CD4-positive, alpha-beta T cell (primary cell): ENCODE measurements around the gene SFT2D3. TPM values are rescaled to one million over a fixed set of nuclear protein-coding genes. Genes with fewer than 3 reads are reported as not detected.

Experiments
- ATAC-seq: fragments of 200-7000 bp; cut with Tn5 transposase; one replicate; pipeline ENCODE4 v1.10.0; 2022; ENCODE audit warnings: mild to moderate bottlenecking; ENCODE audit not compliant: poor library complexity
- CTCF ChIA-PET: fragments of 350-600 bp; sonication (Branson Sonifier 250); formaldehyde crosslinking; loops from one replicate; lab custom pipeline; 2021; ENCODE audit warnings: antibody characterized with exemption, inconsistent platforms; lab: Charles Lee
- POLR2A ChIA-PET: fragments of 350-600 bp; sonication (Branson Sonifier 250); formaldehyde crosslinking; loops from one replicate; lab custom pipeline; 2021; ENCODE audit warnings: antibody characterized with exemption, inconsistent platforms; lab: Charles Lee
- DNase-seq, 14 experiments: peaks; one replicate each; pipeline ENCODE4 v3.0.0-alpha.2; 2013 to 2020; ENCODE audit warnings: mixed read lengths in 2 of 14
- H3K27ac ChIP-seq, 2 donors: one replicate each; pipeline versions ENCODE4 v1.5.1 to v1.7.0; 2013; ENCODE audit warnings: low read length in 2 of 2, low read depth in 1 of 2, mild to moderate bottlenecking in 1 of 2
- H3K27me3 ChIP-seq, 2 experiments: 1 replicate in 1 of 2; 2 replicates in 1 of 2; pipeline versions ENCODE4 v1.6.1 to v1.7.0; 2013; ENCODE audit warnings: low read length in 2 of 2, control low read depth in 1 of 2, mild to moderate bottlenecking in 1 of 2, moderate library complexity in 1 of 2; ENCODE audit not compliant: insufficient read depth in 2 of 2, control insufficient read depth in 1 of 2
- H3K36me3 ChIP-seq: one replicate; pipeline ENCODE4 v1.6.1; 2013; ENCODE audit warnings: low read length, control low read depth; ENCODE audit not compliant: insufficient read depth
- H3K4me1 ChIP-seq: one replicate; pipeline ENCODE4 v1.6.1; 2013; ENCODE audit warnings: low read length, control low read depth; ENCODE audit not compliant: insufficient read depth
- H3K4me3 ChIP-seq: one replicate; pipeline ENCODE4 v1.5.1; 2013; ENCODE audit warnings: mild to moderate bottlenecking, low read length, moderate library complexity
- H3K9me3 ChIP-seq, 2 experiments: 1 replicate in 1 of 2; 2 replicates in 1 of 2; pipeline versions ENCODE4 v1.6.1 to v1.7.0; 2013; ENCODE audit warnings: low read length in 2 of 2, mild to moderate bottlenecking in 2 of 2, control low read depth in 1 of 2, moderate library complexity in 1 of 2; ENCODE audit not compliant: control insufficient read depth in 1 of 2, insufficient read depth in 1 of 2
- H3K27ac Mint-ChIP-seq: one replicate; pipeline ENCODE4 v1.8.0; 2020; ENCODE audit warnings: mixed read lengths
- H3K27me3 Mint-ChIP-seq: one replicate; pipeline ENCODE4 v1.8.0; 2021; ENCODE audit warnings: mixed read lengths
- H3K36me3 Mint-ChIP-seq: one replicate; pipeline ENCODE4 v1.8.0; 2021; ENCODE audit warnings: low read depth, mixed read lengths
- H3K4me1 Mint-ChIP-seq: one replicate; pipeline ENCODE4 v1.8.0; 2021; ENCODE audit warnings: low read depth, mixed read lengths
- H3K4me3 Mint-ChIP-seq: one replicate; pipeline ENCODE4 v1.8.0; 2020; ENCODE audit warnings: mild to moderate bottlenecking, mixed read lengths
- H3K9me3 Mint-ChIP-seq: one replicate; pipeline ENCODE4 v1.8.0; 2020; ENCODE audit warnings: mixed read lengths
- CTCF ChIP-seq: fragments of 200-600 bp; IDR thresholded peaks from one replicate; pipeline ENCODE4 v1.8.0; 2022; ENCODE audit warnings: antibody characterized with exemption, mild to moderate bottlenecking
- intact Hi-C, 2 experiments: fragments of 100-400 bp; cut with DNase I in 1 of 2; cut with micrococcal nuclease in 1 of 2; formaldehyde crosslinking; loops; one replicate each; pipeline versions ENCODE4 v1.15.1 to v1.9.0; 2023 to 2025; cut with DNase I, micrococcal nuclease
- total RNA-seq, 174 experiments: library from RNA in 2 of 174; stranded (reverse) in 2 of 174; gene quantifications; one replicate each; pipeline ENCODE4 v1.2.3 and lab custom pipeline; 2021 to 2026

Gene SFT2D3
- total RNA-seq, 2 experiments from 2014 or later, result 8.5 to 8.9 TPM

GRCh38 chr2:127655209-127656073 is 45.9 kb upstream of the SFT2D3 start:
- ChIA-PET POLR2A (no interaction called here), CTCF (interaction anchor here (1.6 kb wide), 1 partner anchor 64 kb away, joined by 5 read pairs; no protein-coding TSS in a partner anchor)
- Histone ChIP-seq H3K36me3 (no peaks in the 10 kb centered on the region), H3K4me3 (no peak overlapping the region), H3K4me1 (no peaks in the 10 kb centered on the region), H3K9me3 (peaks cover 0 to 8% of the 10 kb centered on the region in 2 experiments), H3K27ac (no peak overlapping the region), H3K27me3 (no peaks in the 10 kb centered on the region)
- intact Hi-C loops, result no loop called here
- H3K27ac Mint-ChIP-seq, result no peak overlapping the region
- ATAC-seq (no peak), DNase-seq (no peak)
- peaks cover 6% of the 10 kb centered on the region for H3K27me3 Mint-ChIP-seq
- H3K9me3 Mint-ChIP-seq, result no peaks in the 10 kb centered on the region
- no peak overlapping the region for H3K4me3 Mint-ChIP-seq
- no peaks in the 10 kb centered on the region for H3K36me3 Mint-ChIP-seq
- no peaks in the 10 kb centered on the region for H3K4me1 Mint-ChIP-seq
- TF ChIP-seq CTCF, result no peak

DNA sequence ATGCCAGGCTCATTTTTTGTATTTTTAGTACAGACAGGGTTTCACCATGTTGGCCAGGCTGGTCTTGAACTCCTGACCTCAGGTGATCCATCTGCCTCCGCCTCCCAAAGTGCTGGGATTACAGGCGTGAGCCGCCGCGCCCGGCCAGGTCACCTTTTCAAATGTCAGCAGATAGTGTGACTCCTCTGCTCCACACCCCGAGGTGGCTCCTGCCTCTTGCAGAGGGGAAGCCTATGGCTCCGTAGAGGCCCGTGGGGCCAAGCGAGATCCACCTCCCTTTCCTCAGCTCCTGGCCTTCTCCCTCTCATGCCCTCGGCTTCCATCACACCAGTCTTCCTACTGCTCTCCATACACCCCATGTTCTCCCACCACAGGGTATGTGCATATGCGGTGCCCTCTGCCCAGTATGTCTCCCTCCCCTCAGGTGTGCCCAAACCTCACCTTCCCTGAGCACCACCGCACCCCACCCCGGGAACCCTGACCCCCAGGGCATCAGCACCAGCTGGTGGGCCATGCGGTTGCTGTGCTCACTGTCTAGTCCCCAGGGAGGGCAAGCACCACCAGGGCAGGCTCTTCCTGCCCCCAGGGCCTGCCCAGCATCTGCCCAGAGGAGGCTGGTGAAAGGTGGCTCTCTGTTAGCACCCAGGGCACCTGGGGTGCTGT is 44.6 kb upstream of the SFT2D3 start:
- Histone ChIP-seq H3K4me1 (no peaks in the 10 kb centered on the region), H3K9me3 (peaks cover 0 to 8% of the 10 kb centered on the region in 2 experiments), H3K36me3 (no peaks in the 10 kb centered on the region), H3K4me3 (no peak overlapping the region), H3K27me3 (peaks cover 0 to under 1% of the 10 kb centered on the region in 2 experiments), H3K27ac (no peak overlapping the region)
- Mint-ChIP-seq H3K27ac (no peak overlapping the region), H3K9me3 (no peaks in the 10 kb centered on the region), H3K4me3 (no peak overlapping the region), H3K4me1 (no peaks in the 10 kb centered on the region), H3K36me3 (no peaks in the 10 kb centered on the region), H3K27me3 (peaks cover 18% of the 10 kb centered on the region)
- POLR2A ChIA-PET, result interaction anchor here (0.6 kb wide), 1 partner anchor 46 kb away, joined by 3 read pairs; no protein-coding TSS in a partner anchor
- DNase-seq, result no peak
- CTCF ChIA-PET, result interaction anchor here (1.6 kb wide), 1 partner anchor 65 kb away, joined by 5 read pairs; no protein-coding TSS in a partner anchor
- ATAC-seq, result no peak
- no peak for TF ChIP-seq CTCF
- intact Hi-C loops, result no loop called here

DNA sequence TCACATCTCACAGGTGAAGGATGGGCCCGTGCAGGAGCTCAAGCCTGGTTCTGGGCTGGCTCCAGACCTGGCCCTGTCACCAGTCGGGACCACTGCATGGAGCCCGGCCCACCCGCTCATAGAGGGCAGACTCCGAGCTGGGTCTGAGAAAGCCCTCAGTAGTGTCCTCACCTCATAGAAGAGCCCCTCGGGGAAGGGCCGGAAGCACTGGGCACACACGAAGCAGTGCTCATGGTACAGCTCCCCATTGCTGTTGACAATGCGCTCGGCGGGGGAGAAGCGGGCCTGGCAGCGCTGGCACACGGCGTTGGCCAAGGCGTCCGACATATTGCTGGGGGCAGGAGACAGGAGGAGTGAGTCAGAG is 44.1 kb upstream of the SFT2D3 start:
- Histone ChIP-seq H3K36me3 (no peaks in the 10 kb centered on the region), H3K4me3 (no peak overlapping the region), H3K27ac (no peak overlapping the region), H3K27me3 (peaks cover 3 to 4% of the 10 kb centered on the region in 2 experiments), H3K9me3 (peaks cover 0 to 8% of the 10 kb centered on the region in 2 experiments), H3K4me1 (no peaks in the 10 kb centered on the region)
- Mint-ChIP-seq H3K4me1 (no peaks in the 10 kb centered on the region), H3K27me3 (peaks cover 23% of the 10 kb centered on the region), H3K9me3 (no peaks in the 10 kb centered on the region), H3K4me3 (no peak overlapping the region), H3K36me3 (no peaks in the 10 kb centered on the region), H3K27ac (no peak overlapping the region)
- no peak for TF ChIP-seq CTCF
- intact Hi-C loops, result no loop called here
- POLR2A ChIA-PET, result no interaction called here
- no peak for DNase-seq
- CTCF ChIA-PET, result no interaction called here
- ATAC-seq, result no peak
